SK-N-SH (cell line): ENCODE measurements around the gene KRT71. TPM values are rescaled to one million over a fixed set of nuclear protein-coding genes. Genes with fewer than 3 reads are reported as not detected.

Experiments used
- CTCF ChIA-PET: fragments of 300-600, 350-600 bp; formaldehyde crosslinking; extraction: SDS; loops from one replicate; lab custom pipeline; 2021; lab: Yijun Ruan, JAX
- POLR2A ChIA-PET: fragments of 350-600 bp; sonication (Branson Sonifier 250); formaldehyde crosslinking; extraction: SDS; loops from one replicate; lab custom pipeline; 2020; ENCODE audit warnings: antibody characterized with exemption, inconsistent platforms; lab: Yijun Ruan, JAX
- DNase-seq: peaks from one replicate; pipeline ENCODE4 v3.0.0; 2012
- H2AFZ ChIP-seq: fragments of 200-600 bp; sonication (generic); 2 replicates; pipeline ENCODE4 v1.8.1; 2016; ENCODE audit warnings: antibody characterized with exemption, mild to moderate bottlenecking, low read depth
- H3F3A ChIP-seq: fragments of 200-600 bp; sonication (generic); replicated peaks from 2 replicates; pipeline ENCODE3; 2016; ENCODE audit warnings: antibody characterized with exemption, mild to moderate bottlenecking; ENCODE audit not compliant: insufficient read depth
- H3K27ac ChIP-seq, 2 experiments: fragments of 200-500 bp in 1 of 2; fragments of 200-600 bp in 1 of 2; sonication (Bioruptor generic) in 1 of 2; sonication (generic), shearing (Covaris generic) in 1 of 2; 2 replicates each; pipeline versions ENCODE4 v1.5.1 to v1.6.1; 2014 to 2016; ENCODE audit warnings: low read depth in 2 of 2, inconsistent platforms in 1 of 2, low read length in 1 of 2, mild to moderate bottlenecking in 1 of 2, mixed read lengths in 1 of 2
- H3K27me3 ChIP-seq: fragments of 200-600 bp; sonication (generic), shearing (Covaris generic); 2 replicates; pipeline ENCODE4 v1.6.1; 2016; ENCODE audit warnings: mixed run types; ENCODE audit not compliant: insufficient read depth
- H3K36me3 ChIP-seq, 2 experiments: fragments of 200-500 bp in 1 of 2; fragments of 200-600 bp in 1 of 2; sonication (Bioruptor generic) in 1 of 2; sonication (generic) in 1 of 2; replicated peaks in 1 of 2; 2 replicates each; pipeline versions ENCODE3 to v1.5.1; 2014 to 2016; ENCODE audit warnings: low read length in 1 of 2, mild to moderate bottlenecking in 1 of 2; ENCODE audit not compliant: insufficient read depth in 2 of 2, control insufficient read depth in 1 of 2
- H3K4me1 ChIP-seq, 2 experiments: fragments of 200-500 bp in 1 of 2; fragments of 200-600 bp in 1 of 2; sonication (Bioruptor generic) in 1 of 2; sonication (generic), shearing (Covaris generic) in 1 of 2; 2 replicates each; pipeline versions ENCODE4 v1.5.1 to v1.6.1; 2014 to 2016; ENCODE audit warnings: low read depth in 1 of 2, low read length in 1 of 2, mixed run types in 1 of 2; ENCODE audit not compliant: insufficient read depth in 2 of 2, control insufficient read depth in 1 of 2
- H3K4me2 ChIP-seq: fragments of 200-600 bp; sonication (generic), shearing (Covaris generic); 2 replicates; pipeline ENCODE4 v1.6.1; 2017; ENCODE audit warnings: mixed run types
- H3K4me3 ChIP-seq, 2 experiments: fragments of 200-500 bp in 1 of 2; fragments of 200-600 bp in 1 of 2; sonication (Bioruptor generic) in 1 of 2; sonication (generic), shearing (Covaris generic) in 1 of 2; 2 replicates each; pipeline versions ENCODE4 v1.5.1 to v1.8.1; 2014 to 2016; ENCODE audit warnings: low read depth in 2 of 2, inconsistent platforms in 1 of 2, low read length in 1 of 2, mild to moderate bottlenecking in 1 of 2, mixed read lengths in 1 of 2, moderate library complexity in 1 of 2
- H3K79me2 ChIP-seq: fragments of 200-600 bp; sonication (generic); 2 replicates; pipeline ENCODE4 v1.8.1; 2017; ENCODE audit warnings: mild to moderate bottlenecking; ENCODE audit not compliant: insufficient read depth
- H3K9ac ChIP-seq: fragments of 200-600 bp; sonication (generic); 2 replicates; pipeline ENCODE4 v1.6.1; 2017; ENCODE audit warnings: mixed run types
- H3K9me2 ChIP-seq: fragments of 200-600 bp; sonication (generic); 2 replicates; pipeline ENCODE4 v1.6.1; 2017; ENCODE audit warnings: mixed run types
- H3K9me3 ChIP-seq: fragments of 200-600 bp; sonication (generic); 2 replicates; pipeline ENCODE4 v1.6.1; 2017; ENCODE audit warnings: mixed run types, mild to moderate bottlenecking, moderate library complexity
- H4K20me1 ChIP-seq: fragments of 200-600 bp; sonication (generic); 2 replicates; pipeline ENCODE4 v1.6.1; 2017; ENCODE audit warnings: mild to moderate bottlenecking, mixed run types; ENCODE audit not compliant: insufficient read depth
- FOSL2 ChIP-seq: IDR thresholded peaks from 2 replicates; pipeline ENCODE4 v1.4.0; 2012; ENCODE audit warnings: low read depth, mild to moderate bottlenecking, moderate library complexity, borderline replicate concordance
- JUND ChIP-seq: IDR thresholded peaks from 2 replicates; pipeline ENCODE4 v1.4.0; 2012
- RFX5 ChIP-seq: IDR thresholded peaks from 2 replicates; pipeline ENCODE4 v1.6.1; 2012; ENCODE audit warnings: mild to moderate bottlenecking, improper control_type of control experiment, low read length
- YY1 ChIP-seq: IDR thresholded peaks from 2 replicates; pipeline ENCODE4 v1.4.0; 2012; ENCODE audit warnings: low read depth, mild to moderate bottlenecking
- WGBS: methylation state at CpG from one replicate; pipeline ENCODE4 v1.1.6; 2017; ENCODE audit warnings: low lambda C conversion rate; 5-methylcytosine and 5-hydroxymethylcytosine counted together
- polyA plus RNA-seq, 3 experiments: library from polyadenylated mRNA; depleted of rRNA; stranded (reverse); fragments of >200 nt; gene quantifications; 2 replicates each; pipeline ENCODE4 v1.2.3, GENCODE V29; 2012
- TF ChIP-seq, protein P1 (sequence below): IDR thresholded peaks from 2 replicates; pipeline ENCODE4 v1.4.0; 2012; ENCODE audit warnings: low read depth, borderline replicate concordance
- TF ChIP-seq, protein P2 (sequence below): fragments of 200-600 bp; sonication (generic); IDR thresholded peaks from 2 replicates; pipeline ENCODE4 v1.6.1; 2017; ENCODE audit warnings: antibody characterized with exemption, mild to moderate bottlenecking, moderate library complexity
- TF ChIP-seq, protein P3 (sequence below): IDR thresholded peaks from 2 replicates; pipeline ENCODE4 v1.6.1; 2012; ENCODE audit warnings: mild to moderate bottlenecking, low read depth, low read length, moderate library complexity

The KRT71 gene
- polyA plus RNA-seq, 1 of the 3 experiments (the other 2 are of a cell fraction) = not detected

DNA sequence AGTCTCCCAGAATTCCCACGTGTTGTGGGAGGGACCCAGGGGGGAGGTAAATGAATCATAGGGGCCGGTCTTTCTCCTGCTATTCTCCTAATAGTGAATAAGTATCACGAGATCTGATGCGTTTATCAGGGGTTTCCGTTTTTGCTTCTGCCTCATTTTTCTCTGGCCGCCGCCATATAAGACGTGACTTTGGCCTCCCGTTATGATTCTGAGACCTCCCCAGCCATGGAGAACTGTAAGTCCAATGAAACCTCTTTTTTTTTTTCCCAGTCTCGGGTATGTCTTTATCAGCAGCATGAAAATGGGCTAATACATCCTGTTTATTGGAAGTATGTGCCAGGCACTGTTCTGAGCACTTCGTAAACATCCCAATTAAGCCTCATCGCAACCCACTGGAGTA, 47.5 kb upstream of the KRT71 start:
- no peaks in the 10 kb centered on the region for H3K4me1 ChIP-seq

More for the DNA sequence above, 47.5 kb upstream of the KRT71 start:
- Histone ChIP-seq H3F3A (no peaks in the 10 kb centered on the region), H4K20me1 (no peaks in the 10 kb centered on the region), H3K79me2 (no peaks in the 10 kb centered on the region), H3K36me3 (no peaks in the 10 kb centered on the region), H3K9ac (no peak overlapping the region), H3K27ac (no peak overlapping the region), H2AFZ (no peak overlapping the region), H3K4me2 (no peak overlapping the region), H3K9me3 (no peaks in the 10 kb centered on the region), H3K4me3 (no peak overlapping the region), H3K9me2 (no peaks in the 10 kb centered on the region), H3K27me3 (peaks cover 52% of the 10 kb centered on the region)
- 44% methylated on average over 12 of the region's 12 CpGs for WGBS
- TF ChIP-seq, protein P1, sequence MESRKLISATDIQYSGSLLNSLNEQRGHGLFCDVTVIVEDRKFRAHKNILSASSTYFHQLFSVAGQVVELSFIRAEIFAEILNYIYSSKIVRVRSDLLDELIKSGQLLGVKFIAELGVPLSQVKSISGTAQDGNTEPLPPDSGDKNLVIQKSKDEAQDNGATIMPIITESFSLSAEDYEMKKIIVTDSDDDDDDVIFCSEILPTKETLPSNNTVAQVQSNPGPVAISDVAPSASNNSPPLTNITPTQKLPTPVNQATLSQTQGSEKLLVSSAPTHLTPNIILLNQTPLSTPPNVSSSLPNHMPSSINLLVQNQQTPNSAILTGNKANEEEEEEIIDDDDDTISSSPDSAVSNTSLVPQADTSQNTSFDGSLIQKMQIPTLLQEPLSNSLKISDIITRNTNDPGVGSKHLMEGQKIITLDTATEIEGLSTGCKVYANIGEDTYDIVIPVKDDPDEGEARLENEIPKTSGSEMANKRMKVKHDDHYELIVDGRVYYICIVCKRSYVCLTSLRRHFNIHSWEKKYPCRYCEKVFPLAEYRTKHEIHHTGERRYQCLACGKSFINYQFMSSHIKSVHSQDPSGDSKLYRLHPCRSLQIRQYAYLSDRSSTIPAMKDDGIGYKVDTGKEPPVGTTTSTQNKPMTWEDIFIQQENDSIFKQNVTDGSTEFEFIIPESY = no peak
- TF ChIP-seq YY1 (no peak), RFX5 (no peak), JUND (no peak), FOSL2 (no peak)
- TF ChIP-seq, protein P2, sequence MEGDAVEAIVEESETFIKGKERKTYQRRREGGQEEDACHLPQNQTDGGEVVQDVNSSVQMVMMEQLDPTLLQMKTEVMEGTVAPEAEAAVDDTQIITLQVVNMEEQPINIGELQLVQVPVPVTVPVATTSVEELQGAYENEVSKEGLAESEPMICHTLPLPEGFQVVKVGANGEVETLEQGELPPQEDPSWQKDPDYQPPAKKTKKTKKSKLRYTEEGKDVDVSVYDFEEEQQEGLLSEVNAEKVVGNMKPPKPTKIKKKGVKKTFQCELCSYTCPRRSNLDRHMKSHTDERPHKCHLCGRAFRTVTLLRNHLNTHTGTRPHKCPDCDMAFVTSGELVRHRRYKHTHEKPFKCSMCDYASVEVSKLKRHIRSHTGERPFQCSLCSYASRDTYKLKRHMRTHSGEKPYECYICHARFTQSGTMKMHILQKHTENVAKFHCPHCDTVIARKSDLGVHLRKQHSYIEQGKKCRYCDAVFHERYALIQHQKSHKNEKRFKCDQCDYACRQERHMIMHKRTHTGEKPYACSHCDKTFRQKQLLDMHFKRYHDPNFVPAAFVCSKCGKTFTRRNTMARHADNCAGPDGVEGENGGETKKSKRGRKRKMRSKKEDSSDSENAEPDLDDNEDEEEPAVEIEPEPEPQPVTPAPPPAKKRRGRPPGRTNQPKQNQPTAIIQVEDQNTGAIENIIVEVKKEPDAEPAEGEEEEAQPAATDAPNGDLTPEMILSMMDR = no peak
- TF ChIP-seq, protein P3, sequence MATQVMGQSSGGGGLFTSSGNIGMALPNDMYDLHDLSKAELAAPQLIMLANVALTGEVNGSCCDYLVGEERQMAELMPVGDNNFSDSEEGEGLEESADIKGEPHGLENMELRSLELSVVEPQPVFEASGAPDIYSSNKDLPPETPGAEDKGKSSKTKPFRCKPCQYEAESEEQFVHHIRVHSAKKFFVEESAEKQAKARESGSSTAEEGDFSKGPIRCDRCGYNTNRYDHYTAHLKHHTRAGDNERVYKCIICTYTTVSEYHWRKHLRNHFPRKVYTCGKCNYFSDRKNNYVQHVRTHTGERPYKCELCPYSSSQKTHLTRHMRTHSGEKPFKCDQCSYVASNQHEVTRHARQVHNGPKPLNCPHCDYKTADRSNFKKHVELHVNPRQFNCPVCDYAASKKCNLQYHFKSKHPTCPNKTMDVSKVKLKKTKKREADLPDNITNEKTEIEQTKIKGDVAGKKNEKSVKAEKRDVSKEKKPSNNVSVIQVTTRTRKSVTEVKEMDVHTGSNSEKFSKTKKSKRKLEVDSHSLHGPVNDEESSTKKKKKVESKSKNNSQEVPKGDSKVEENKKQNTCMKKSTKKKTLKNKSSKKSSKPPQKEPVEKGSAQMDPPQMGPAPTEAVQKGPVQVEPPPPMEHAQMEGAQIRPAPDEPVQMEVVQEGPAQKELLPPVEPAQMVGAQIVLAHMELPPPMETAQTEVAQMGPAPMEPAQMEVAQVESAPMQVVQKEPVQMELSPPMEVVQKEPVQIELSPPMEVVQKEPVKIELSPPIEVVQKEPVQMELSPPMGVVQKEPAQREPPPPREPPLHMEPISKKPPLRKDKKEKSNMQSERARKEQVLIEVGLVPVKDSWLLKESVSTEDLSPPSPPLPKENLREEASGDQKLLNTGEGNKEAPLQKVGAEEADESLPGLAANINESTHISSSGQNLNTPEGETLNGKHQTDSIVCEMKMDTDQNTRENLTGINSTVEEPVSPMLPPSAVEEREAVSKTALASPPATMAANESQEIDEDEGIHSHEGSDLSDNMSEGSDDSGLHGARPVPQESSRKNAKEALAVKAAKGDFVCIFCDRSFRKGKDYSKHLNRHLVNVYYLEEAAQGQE = no peak
- CTCF ChIA-PET = no interaction called here
- no peak for DNase-seq
- POLR2A ChIA-PET = no interaction called here
